ENCODE measurements around the gene RWDD3. TPM values are rescaled to one million over a fixed set of nuclear protein-coding genes. Genes with fewer than 3 reads are reported as not detected.

The RWDD3 gene
- polyA plus RNA-seq, 1 donor (not counting 4 experiments of a cell fraction or from before 2014, with no cell fraction given) = 15.0 TPM

- no peaks in the 10 kb centered on the region for H3K27me3 ChIP-seq (ENCODE audit: control insufficient read depth, extremely low read depth, insufficient read depth, low read length)
- dilution Hi-C loops (cut with MboI; ENCODE audit: extremely low pct_ligation_motif_present, low sequenced_read_pairs) = no loop called here
These were observed 29.4 kb downstream of the RWDD3 start for GRCh38 chr1:95263450-95263849.

GRCh38 chr1:95265106-95265505, 31.1 kb downstream of the RWDD3 start:
- Histone ChIP-seq H4K20me1 (ENCODE audit: control insufficient read depth, extremely low read depth, insufficient read depth, low read length) (no peaks in the 10 kb centered on the region), H3K79me2 (ENCODE audit: control insufficient read depth, insufficient read depth, low read length) (no peaks in the 10 kb centered on the region), H3K9ac (ENCODE audit: control insufficient read depth, extremely low read depth, insufficient read depth, low read length) (no peak overlapping the region), H3K4me2 (ENCODE audit: control insufficient read depth, extremely low read depth, insufficient read depth, low read depth, low read length) (no peak overlapping the region), H3K27ac (ENCODE audit: control insufficient read depth, insufficient read depth, low read length) (no peak overlapping the region), H3K36me3 (ENCODE audit: control insufficient read depth in 2 of 2, extremely low read depth in 1 of 2, insufficient read depth in 2 of 2, low read length in 2 of 2) (no peaks in the 10 kb centered on the region), H3K9me3 (ENCODE audit: control insufficient read depth, low read depth, low read length) (no peaks in the 10 kb centered on the region), H3K4me3 (ENCODE audit: control insufficient read depth in 2 of 3, extremely low read depth in 1 of 3, insufficient read depth in 2 of 3, low read depth in 1 of 3, low read length in 3 of 3) (no peak overlapping the region), H3K9me1 (ENCODE audit: control insufficient read depth, extremely low read depth, insufficient read depth, low read length) (no peaks in the 10 kb centered on the region), H3K27me3 (ENCODE audit: control insufficient read depth, extremely low read depth, insufficient read depth, low read length) (no peaks in the 10 kb centered on the region), H2AFZ (ENCODE audit: control insufficient read depth, low read length) (no peak overlapping the region), H3K4me1 (ENCODE audit: control insufficient read depth, extremely low read depth, insufficient read depth, low read length) (no peaks in the 10 kb centered on the region)
- FAIRE-seq (no peak), DNase-seq (ENCODE audit: low read depth, low spot score) (no peak)
- dilution Hi-C loops (cut with MboI; ENCODE audit: extremely low pct_ligation_motif_present, low sequenced_read_pairs) = no loop called here
- no peak for TF ChIP-seq CTCF (optimal IDR thresholded peaks at IDR 0.05 in 1 of 3, IDR thresholded peaks at IDR 0.05 in 1 of 3, conservative IDR thresholded peaks at IDR 0.05 in 1 of 3; ENCODE audit: extremely low read depth in 1 of 3, insufficient read depth in 2 of 3, low read length in 3 of 3)
- TF ChIP-seq EZH2 (IDR thresholded peaks at IDR 0.05; ENCODE audit: low read length) = no peak

More at GRCh38 chr1:95263450-95263849, 29.4 kb downstream of the RWDD3 start:
- Histone ChIP-seq H3K9ac (ENCODE audit: control insufficient read depth, extremely low read depth, insufficient read depth, low read length) (no peak overlapping the region), H4K20me1 (ENCODE audit: control insufficient read depth, extremely low read depth, insufficient read depth, low read length) (no peaks in the 10 kb centered on the region), H3K9me3 (ENCODE audit: control insufficient read depth, low read depth, low read length) (no peaks in the 10 kb centered on the region), H3K4me2 (ENCODE audit: control insufficient read depth, extremely low read depth, insufficient read depth, low read depth, low read length) (no peak overlapping the region), H3K27ac (ENCODE audit: control insufficient read depth, insufficient read depth, low read length) (no peak overlapping the region), H3K4me1 (ENCODE audit: control insufficient read depth, extremely low read depth, insufficient read depth, low read length) (no peaks in the 10 kb centered on the region), H3K9me1 (ENCODE audit: control insufficient read depth, extremely low read depth, insufficient read depth, low read length) (no peaks in the 10 kb centered on the region), H3K36me3 (ENCODE audit: control insufficient read depth in 2 of 2, extremely low read depth in 1 of 2, insufficient read depth in 2 of 2, low read length in 2 of 2) (no peaks in the 10 kb centered on the region), H3K79me2 (ENCODE audit: control insufficient read depth, insufficient read depth, low read length) (no peaks in the 10 kb centered on the region), H3K4me3 (ENCODE audit: control insufficient read depth in 2 of 3, extremely low read depth in 1 of 3, insufficient read depth in 2 of 3, low read depth in 1 of 3, low read length in 3 of 3) (no peak overlapping the region), H2AFZ (ENCODE audit: control insufficient read depth, low read length) (no peak overlapping the region)
- no peak for DNase-seq (ENCODE audit: low read depth, low spot score)
- no peak for TF ChIP-seq EZH2 (IDR thresholded peaks at IDR 0.05; ENCODE audit: low read length)
- no peak for FAIRE-seq

GRCh38 chr1:95276429-95276828, 42.4 kb downstream of the RWDD3 start:
- TF ChIP-seq EZH2 (IDR thresholded peaks at IDR 0.05; ENCODE audit: low read length) (no peak), CTCF (optimal IDR thresholded peaks at IDR 0.05 in 1 of 3, IDR thresholded peaks at IDR 0.05 in 1 of 3, conservative IDR thresholded peaks at IDR 0.05 in 1 of 3; ENCODE audit: extremely low read depth in 1 of 3, insufficient read depth in 2 of 3, low read length in 3 of 3) (no peak)
- no peak overlapping the region for H3K4me2 ChIP-seq (ENCODE audit: control insufficient read depth, extremely low read depth, insufficient read depth, low read depth, low read length)
- dilution Hi-C loops (cut with MboI; ENCODE audit: extremely low pct_ligation_motif_present, low sequenced_read_pairs) = no loop called here
- no peaks in the 10 kb centered on the region for H3K9me3 ChIP-seq (ENCODE audit: control insufficient read depth, low read depth, low read length)
- H2AFZ ChIP-seq (ENCODE audit: control insufficient read depth, low read length) = no peak overlapping the region
- DNase-seq (ENCODE audit: low read depth, low spot score) (no peak), FAIRE-seq (no peak)
- no peaks in the 10 kb centered on the region for H4K20me1 ChIP-seq (ENCODE audit: control insufficient read depth, extremely low read depth, insufficient read depth, low read length)
- no peaks in the 10 kb centered on the region for H3K4me1 ChIP-seq (ENCODE audit: control insufficient read depth, extremely low read depth, insufficient read depth, low read length)
- H3K79me2 ChIP-seq (ENCODE audit: control insufficient read depth, insufficient read depth, low read length) = no peaks in the 10 kb centered on the region
- no peak overlapping the region for H3K27ac ChIP-seq (ENCODE audit: control insufficient read depth, insufficient read depth, low read length)
- H3K4me3 ChIP-seq (ENCODE audit: control insufficient read depth in 2 of 3, extremely low read depth in 1 of 3, insufficient read depth in 2 of 3, low read depth in 1 of 3, low read length in 3 of 3) = no peak overlapping the region
- H3K36me3 ChIP-seq (ENCODE audit: control insufficient read depth in 2 of 2, extremely low read depth in 1 of 2, insufficient read depth in 2 of 2, low read length in 2 of 2) = no peaks in the 10 kb centered on the region
- no peaks in the 10 kb centered on the region for H3K27me3 ChIP-seq (ENCODE audit: control insufficient read depth, extremely low read depth, insufficient read depth, low read length)
- H3K9me1 ChIP-seq (ENCODE audit: control insufficient read depth, extremely low read depth, insufficient read depth, low read length) = no peaks in the 10 kb centered on the region
- H3K9ac ChIP-seq (ENCODE audit: control insufficient read depth, extremely low read depth, insufficient read depth, low read length) = no peak overlapping the region

All from keratinocyte (primary cell).